GM08714 (cell line): ENCODE data around the gene GSTO1.

Source experiments
- H3K4me3 ChIP-seq: fragments of 200-500 bp; sonication (Bioruptor generic); 2 replicates; pipeline ENCODE4 v1.5.1; 2014; ENCODE audit warnings: mild to moderate bottlenecking, low read length, inconsistent platforms
- ZNF274 ChIP-seq: IDR thresholded peaks from 2 replicates; pipeline ENCODE4 v1.6.1; 2012; ENCODE audit warnings: mild to moderate bottlenecking, low read depth, low read length

GSTO1 gene

GRCh38 chr10:104257235-104257634 lies 2.5 kb downstream of the GSTO1 start:
- no peak for TF ChIP-seq ZNF274
- H3K4me3 ChIP-seq = no peak overlapping the region

GRCh38 chr10:104258209-104258608 lies 3.5 kb downstream of the GSTO1 start:
- TF ChIP-seq ZNF274 = no peak
- H3K4me3 ChIP-seq = no peak overlapping the region

DNA sequence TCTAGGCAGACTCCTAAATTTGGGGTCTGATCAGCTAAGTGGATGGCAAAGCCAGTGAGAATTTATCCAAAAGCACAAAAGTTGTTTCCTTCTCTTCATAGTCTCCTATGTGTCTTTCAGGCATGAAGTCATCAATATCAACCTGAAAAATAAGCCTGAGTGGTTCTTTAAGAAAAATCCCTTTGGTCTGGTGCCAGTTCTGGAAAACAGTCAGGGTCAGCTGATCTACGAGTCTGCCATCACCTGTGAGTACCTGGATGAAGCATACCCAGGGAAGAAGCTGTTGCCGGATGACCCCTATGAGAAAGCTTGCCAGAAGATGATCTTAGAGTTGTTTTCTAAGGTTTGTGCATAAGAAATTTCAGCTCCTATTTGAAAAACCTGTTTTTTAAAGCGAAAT lies 4.8 kb downstream of the GSTO1 start:
- H3K4me3 ChIP-seq = no peak overlapping the region
- TF ChIP-seq ZNF274 = no peak

DNA sequence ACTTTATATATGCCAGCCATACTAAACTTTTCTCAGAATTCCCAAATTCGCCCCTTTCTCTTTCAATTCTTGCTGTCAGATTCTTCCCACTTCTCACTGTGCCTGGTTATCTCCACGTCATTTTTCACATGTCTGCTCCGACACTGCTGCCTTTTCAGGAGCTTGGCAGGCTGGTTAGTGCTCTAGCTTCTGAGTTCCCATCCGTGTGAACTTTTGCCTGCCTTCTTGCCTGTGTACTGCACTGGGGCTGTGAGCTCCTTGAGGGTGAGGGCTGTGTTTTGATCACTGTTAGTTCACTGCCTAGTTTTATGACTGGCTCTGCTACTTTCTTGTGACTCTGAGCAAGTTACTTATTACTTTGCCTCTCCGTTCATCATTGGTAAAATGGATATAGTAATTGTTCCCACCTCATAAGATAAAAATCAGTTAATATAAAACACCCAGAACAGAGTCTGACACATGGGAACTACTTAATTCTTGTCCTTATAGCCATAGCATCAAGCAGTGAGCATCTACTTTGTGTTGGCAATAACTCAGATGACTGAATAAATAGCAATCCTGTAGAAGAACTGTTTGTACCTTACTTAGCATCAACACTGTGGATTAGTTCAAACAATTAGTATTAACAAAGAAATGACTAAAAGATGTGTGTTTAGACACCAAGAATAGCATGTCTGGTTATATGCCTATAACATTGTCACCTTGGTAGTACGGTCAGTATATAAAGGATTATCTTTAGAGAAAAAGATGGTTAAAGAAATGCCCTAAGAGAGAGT lies 5.5 kb downstream of the GSTO1 start:
- no peak for TF ChIP-seq ZNF274
- H3K4me3 ChIP-seq = no peak overlapping the region

GRCh38 chr10:104260775-104261115 lies 6.1 kb downstream of the GSTO1 start:
- no peak for TF ChIP-seq ZNF274
- no peak overlapping the region for H3K4me3 ChIP-seq

DNA sequence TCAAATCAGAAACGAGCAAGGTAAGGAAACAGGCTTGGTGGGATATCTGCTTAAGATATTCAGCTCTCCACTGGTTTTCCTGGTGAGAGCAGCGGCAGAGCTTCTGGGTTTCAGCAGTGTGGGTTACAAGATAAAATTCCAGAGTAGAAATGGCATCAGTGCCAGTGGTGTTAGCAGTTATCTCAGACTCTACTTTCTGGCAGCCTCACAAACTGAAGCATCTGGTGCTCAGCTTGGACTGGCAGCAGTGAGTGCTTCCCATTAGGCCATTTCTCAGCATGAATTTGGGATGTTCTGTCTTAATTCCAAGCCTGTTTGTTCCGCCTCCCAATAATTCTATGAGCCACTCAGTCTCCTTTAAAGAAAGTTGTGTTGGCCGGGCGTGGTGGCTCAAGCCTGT lies 7.4 kb downstream of the GSTO1 start:
- TF ChIP-seq ZNF274 = no peak
- no peak overlapping the region for H3K4me3 ChIP-seq

DNA sequence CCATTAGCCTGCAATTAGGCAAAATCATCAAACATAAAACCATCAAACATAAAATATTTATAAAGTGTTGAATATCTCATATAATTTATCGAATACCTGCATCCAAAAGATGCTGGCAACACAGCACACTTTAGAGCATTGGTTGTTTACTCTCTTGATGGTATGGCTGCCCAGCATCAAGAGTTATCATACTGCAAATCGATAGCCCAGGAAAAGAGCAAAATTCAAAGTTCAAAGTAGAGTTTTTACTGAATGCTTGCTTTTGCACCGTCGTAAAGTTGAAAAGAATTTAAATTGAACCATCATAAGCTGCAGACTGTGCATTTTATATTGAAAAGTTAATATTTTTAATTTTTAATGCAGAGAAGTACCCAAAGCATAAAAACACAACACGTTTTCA lies 10.1 kb downstream of the GSTO1 start:
- TF ChIP-seq ZNF274 = no peak
- H3K4me3 ChIP-seq = no peak overlapping the region

GRCh38 chr10:104267721-104268404 lies 13.2 kb downstream of the GSTO1 start:
- no peak for TF ChIP-seq ZNF274
- H3K4me3 ChIP-seq = peak overlapping the region; percentile 95

GRCh38 chr10:104268405-104268712 lies 13.7 kb downstream of the GSTO1 start:
- peak overlapping the region; percentile 95 for H3K4me3 ChIP-seq
- no peak for TF ChIP-seq ZNF274

DNA sequence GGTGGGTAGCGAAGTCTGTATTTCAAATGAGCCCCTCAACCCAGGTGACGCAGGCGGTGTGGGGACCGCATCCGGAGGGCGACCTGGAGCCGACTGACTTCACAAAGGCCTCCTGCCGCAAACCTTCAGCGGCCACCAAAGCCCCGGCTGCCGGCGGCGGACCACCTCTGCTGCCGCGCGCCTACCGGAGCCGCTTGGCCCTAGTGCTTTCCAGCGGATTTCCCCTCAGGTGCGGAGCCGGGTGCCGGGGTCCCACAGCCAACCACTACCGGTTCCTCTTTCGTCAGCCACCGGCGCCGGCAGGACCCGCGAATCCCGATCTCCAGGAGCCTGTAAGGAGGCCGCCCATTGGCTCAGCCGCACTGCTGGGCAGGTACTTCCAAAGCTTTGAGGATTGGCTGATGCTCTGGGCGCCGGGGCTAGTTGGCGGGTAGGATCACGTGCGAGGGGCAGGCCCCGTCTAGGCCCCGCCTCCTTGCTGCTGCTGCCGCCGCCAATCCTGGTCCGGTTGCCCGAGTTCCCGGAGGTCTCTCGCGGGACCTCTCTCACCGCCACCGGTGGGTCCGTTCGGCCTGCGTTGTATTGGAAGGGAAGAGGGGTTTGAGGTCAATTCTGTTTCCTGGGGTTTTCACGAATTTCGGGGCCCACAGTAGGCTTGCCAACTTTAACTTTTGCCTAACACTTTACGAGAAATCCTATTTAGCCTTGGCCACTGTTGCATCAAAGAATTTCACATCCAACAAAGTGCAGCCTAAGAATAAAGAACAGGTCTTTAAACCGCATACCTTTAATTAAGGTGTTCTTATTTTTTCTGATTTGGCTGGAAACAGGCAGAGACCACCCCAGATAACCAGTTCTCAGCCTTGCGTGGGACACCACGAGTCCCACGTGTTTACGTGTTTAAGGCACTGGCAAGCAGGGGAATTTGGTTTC lies 14.3 kb downstream of the GSTO1 start, which contains the start of gene GSTO2:
Gene GSTO2 (plus strand): TSS at position 472 of the 933 bp plus-strand sequence. CDS start 5,732 bp downstream, outside the sequence.
- TF ChIP-seq ZNF274 = no peak
- peak within 1 kb of the TSS; percentile 95 for H3K4me3 ChIP-seq

GRCh38 chr10:104273286-104273685 lies 18.6 kb downstream of the GSTO1 start:
- no peak for TF ChIP-seq ZNF274
- H3K4me3 ChIP-seq = no peak overlapping the region

GRCh38 chr10:104273899-104274575 lies 19.3 kb downstream of the GSTO1 start:
- no peak for TF ChIP-seq ZNF274
- H3K4me3 ChIP-seq = no peak overlapping the region

- no peak overlapping the region for H3K4me3 ChIP-seq
- no peak for TF ChIP-seq ZNF274
Measured at GRCh38 chr10:104274762-104275721, 20.4 kb downstream of the GSTO1 start.

- H3K4me3 ChIP-seq = no peak overlapping the region
- no peak for TF ChIP-seq ZNF274
Measured at GRCh38 chr10:104276192-104276591, 21.5 kb downstream of the GSTO1 start.
